ENCODE data around the gene TMX1. TPM values are rescaled to one million over a fixed set of nuclear protein-coding genes. Genes with fewer than 3 reads are reported as not detected.

TMX1 gene
- polyA plus RNA-seq, 4 donors: 35.7 to 63.9 (median 52.7) TPM

DNA sequence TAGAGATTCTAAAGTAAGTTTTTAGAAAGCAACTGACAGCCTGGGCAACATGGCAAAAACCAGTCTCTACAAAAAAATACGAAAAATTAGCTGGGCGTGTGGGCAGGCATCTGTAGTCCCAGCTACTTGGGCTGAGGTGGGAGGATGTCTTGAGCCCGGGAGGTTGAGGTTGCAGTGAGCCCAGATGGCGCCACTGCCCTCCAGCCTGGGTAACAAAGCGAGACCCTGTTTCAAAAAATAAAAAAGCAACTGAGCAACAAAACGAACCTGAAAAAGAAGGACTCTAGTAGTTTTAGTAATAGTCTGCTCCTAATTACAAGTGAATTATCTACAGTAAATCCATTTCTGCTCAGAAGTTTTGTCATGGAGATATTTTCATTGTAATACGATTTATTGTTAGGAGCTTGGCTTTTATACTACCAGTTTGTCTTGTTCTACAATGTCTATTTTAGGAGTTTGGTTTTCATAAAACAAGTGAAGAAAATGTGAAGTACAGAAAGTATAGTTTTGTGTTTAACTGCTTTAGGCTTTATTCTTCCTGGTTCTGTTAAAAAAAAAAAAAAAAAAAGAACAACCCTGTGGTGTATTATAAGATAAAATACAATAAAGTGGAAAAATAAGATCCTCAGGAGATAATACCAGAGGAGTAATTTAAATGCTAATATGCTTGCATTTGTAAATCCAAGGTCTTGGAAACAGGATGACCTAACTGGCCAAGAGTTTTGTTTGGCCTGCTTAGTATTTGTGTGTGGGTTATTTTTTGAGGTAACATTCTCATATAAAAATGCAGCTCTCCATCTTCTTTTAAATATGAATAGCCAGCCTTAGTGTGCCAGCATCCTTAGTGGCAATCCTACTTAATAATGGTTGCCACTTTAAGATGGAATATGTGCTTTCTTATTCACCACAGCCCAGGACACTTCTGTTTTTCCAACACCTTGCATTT is 2.8 kb downstream of the TMX1 start:
- no peak for DNase-seq (ENCODE audit: low read depth in 4 of 4, low spot score in 3 of 4)

DNA sequence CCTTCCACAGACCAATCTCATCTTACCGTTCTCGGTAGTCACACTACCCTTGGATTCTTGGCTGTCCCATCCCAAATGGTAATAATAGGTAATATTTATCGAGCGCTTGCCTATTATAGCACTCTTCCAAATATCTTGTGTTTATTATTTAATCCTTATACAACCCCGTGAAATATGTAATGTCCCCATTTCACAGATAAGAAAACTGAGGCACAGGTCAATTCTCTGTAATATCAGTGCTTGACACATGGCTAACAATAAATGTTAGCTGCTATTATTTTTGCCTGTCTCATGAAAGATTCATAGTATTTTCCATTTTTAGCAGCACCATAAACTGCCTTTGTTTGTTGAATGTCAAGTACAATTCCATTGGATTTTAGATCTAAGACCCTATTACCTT is 4.5 kb downstream of the TMX1 start:
- DNase-seq (ENCODE audit: low read depth in 4 of 4, low spot score in 3 of 4): no peak

DNA sequence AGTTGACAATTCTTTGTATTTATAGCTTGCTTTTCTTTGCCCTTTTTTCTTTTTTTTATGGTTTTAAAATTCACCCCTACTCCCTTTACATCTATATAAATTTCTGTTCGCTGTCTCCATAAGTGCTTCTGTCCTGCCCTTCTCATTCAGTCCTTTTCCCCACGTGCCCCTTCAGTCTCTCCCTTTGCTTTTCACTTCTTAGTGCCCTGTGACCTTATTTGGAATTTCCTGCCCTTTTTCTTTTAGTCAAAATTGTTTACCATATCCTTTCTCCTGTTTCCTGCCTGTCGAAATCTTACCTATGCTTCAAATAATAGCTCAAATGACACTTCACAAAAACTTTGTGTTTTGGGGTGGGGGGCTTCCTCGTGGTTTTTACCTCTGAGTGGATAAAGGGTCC is 6.0 kb downstream of the TMX1 start:
- DNase-seq (ENCODE audit: low read depth in 4 of 4, low spot score in 3 of 4): no peak

DNA sequence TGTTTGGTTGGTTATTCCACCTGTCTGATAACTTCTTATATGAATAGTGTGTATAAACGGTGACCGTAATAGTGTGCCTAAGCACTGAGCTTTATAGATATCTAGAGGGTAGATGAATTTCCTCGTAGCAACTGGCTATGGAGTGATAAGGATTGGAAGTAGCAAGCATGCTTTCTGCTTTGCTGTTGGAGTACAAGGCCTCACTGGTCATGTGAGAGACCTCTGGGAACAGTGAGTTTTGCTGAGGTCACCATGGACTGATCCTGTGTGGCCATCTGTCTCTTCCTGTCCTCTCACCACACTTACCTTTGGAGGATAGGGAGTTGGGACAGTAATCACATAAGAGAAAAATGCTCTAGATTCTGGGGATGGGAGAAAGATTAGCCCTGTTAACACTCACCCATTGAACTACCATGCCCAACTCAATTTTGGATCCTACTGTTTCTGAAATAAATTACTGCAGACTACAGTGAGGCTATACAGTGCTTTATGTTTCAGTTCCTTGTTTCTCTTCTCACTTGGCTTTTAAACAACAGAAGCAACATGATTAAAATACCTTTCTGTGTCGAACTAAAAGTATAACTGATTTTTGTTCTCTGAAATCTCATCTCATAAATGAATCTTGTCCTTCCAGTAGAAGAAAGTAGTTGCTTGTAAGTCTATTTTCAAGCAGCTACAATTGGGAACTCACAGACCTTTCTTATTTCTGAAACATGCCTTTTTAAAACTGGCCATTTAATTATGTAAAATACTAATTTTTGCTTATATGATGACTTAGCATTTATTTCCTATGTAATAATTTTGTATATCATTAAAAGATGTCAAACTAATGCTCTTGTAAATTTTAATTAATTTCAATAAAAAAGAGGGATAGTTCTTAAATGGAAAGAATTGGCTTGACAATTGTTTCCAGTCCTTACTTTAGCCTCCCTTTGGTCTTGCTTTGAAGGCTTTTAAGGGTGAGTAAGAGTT is 8.3 kb downstream of the TMX1 start:
- no peak for DNase-seq (ENCODE audit: low read depth in 4 of 4, low spot score in 3 of 4)

DNA sequence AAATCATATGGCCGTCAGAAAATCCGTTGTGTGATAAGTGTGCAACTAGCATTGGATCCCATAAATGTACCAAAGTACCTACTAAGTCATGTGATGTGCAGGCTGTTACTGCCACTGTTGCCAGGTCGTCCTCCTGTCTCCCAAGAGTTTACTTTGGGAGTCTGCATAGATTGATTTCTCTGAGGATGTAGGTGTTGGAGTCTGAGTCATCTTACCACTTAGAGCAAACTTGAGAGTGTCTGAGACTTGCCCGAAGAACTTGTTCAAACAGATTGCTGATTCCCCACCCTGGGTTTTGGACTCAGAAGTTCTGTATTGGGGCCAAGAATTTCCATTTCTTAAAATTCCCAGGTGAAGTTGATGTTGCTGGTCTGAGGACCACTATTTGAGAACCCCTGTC is 11.4 kb downstream of the TMX1 start:
- no peak for DNase-seq (ENCODE audit: low read depth in 4 of 4, low spot score in 3 of 4)

DNA sequence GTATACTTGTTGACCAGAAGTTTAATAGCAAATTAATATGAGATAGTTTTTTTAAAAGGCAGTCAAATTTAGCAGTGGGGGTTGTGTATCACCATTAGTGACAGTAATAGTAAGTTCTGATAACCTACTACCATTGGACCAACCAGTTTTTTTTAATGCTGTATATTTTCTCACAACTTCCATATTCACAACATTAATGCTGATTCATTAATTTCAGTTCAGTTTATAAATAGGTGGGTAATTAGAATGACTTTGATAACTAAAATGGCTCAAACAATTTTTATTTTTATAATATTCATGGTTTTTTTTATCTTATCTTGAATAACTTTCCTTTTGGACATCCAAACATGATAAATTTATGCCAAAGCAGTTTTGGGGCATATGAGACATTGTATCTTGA is 13.8 kb downstream of the TMX1 start:
- DNase-seq (ENCODE audit: low read depth in 4 of 4, low spot score in 3 of 4): no peak

DNA sequence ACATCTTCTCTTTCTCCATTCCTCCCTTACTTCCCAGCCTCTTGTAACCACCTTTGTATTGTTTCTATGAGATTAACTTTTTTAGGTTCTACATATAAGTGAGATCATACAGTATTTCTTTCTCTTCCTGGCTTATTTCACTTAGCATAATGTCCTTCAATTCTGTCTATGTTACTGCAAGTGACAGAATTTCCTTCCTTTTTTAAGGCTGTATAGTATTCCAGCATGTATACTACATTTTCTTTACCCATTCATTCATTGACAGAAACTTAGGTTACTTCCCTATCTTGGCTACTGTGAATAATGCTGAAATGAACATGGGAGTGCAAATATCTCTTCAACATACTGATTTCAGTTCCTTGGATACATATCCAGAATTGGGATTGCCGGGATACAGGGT is 18.2 kb downstream of the TMX1 start:
- DNase-seq (ENCODE audit: low read depth in 4 of 4, low spot score in 3 of 4): no peak

DNA sequence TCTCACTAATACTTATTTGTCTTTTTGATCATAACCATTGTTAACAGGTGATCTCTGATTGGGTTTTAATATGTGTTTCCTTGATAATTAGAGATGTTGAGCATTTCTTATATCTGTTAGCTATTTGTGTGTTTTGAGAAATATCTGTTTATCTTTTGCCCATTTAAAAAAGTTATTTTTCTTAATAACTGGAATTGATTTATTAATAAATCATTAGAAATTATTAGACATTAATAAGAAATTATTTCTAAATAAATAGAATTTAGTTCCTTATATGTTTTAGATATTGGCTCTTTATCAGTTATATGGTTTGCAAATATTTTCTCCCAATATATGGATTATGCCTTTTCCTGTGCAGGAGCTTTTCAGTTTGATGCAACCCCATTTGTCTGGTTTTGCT is 18.7 kb downstream of the TMX1 start:
- DNase-seq (ENCODE audit: low read depth in 4 of 4, low spot score in 3 of 4): no peak

DNA sequence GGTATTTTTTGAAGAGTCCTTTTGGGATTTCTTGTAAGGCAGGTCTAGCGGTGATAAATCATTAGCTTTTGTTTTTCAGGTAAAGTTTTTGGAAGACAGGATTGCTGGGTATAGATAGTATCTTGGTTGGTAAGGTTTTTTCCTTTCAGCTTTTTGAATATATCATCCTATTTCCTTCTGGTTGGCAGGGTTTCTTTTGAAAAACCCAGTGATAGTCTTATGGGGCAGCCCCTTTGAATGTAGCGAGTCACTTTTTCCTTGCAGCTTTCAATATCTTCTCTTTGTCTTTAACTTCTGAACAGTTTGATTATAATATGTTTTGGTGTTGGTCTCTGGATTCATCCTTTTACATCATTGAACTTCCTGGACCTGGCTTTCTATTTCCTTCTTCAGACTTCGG is 20.2 kb downstream of the TMX1 start:
- DNase-seq (ENCODE audit: low read depth in 4 of 4, low spot score in 3 of 4): no peak

DNA sequence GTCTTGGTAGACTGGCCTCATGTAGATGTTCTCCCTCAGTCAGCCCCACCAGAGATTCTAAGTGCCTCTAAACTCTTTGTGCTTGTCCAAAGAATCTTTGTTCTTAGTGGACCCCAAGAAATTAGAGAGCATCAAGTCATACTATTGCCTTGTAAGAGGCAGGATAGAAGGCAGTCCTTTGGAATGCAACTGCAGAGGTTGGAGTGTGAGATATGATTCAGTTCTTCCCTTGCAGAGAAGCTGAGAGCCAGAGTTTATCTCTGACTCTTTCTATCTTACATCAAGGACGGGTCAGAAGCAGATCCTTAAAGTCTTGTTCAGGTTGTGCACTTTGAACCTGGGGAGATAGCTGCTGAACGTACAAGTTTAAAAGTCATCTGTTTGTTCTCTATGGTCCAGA is 21.1 kb downstream of the TMX1 start:
- no peak for DNase-seq (ENCODE audit: low read depth in 4 of 4, low spot score in 3 of 4)

DNA sequence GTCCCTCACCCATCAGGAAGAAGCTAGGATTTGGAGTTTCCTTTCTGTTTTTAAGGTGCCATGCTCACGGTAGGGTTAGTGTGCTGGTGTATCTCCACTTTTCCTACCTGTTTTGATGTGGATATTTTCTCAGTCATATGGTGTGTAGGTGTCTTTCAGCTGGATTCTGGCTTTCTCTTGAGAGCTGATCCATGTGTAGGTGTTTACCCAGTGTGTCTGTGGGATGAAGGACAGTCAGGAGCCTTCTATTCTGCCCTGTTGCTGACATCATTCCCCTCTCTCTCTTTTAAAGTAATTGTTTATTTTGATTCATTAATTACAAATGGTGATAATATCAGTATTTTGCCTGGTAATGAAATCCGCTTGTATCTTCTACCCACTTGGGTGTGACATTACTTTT is 22.8 kb downstream of the TMX1 start:
- no peak for DNase-seq (ENCODE audit: low read depth in 4 of 4, low spot score in 3 of 4)

DNA sequence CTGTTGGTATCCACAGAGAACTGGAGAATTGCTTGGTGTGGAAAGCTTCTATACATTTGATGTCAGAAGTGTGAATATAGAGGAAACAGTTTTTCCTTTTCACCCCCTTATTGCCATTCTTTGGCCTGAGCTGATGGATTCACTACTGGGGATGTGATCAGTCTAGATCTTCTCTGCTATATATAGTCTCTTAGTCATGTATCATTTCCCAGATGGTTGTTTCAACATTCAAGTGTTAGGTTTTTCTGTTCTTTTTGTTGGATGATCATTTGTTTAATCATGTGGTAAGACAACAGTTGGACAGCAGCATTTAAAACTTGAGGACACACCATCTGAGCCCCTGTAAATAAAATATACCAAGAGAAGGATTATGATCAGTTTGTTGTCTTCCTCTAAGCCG is 29.6 kb downstream of the TMX1 start:
- DNase-seq (ENCODE audit: low read depth in 4 of 4, low spot score in 3 of 4): no peak

DNA sequence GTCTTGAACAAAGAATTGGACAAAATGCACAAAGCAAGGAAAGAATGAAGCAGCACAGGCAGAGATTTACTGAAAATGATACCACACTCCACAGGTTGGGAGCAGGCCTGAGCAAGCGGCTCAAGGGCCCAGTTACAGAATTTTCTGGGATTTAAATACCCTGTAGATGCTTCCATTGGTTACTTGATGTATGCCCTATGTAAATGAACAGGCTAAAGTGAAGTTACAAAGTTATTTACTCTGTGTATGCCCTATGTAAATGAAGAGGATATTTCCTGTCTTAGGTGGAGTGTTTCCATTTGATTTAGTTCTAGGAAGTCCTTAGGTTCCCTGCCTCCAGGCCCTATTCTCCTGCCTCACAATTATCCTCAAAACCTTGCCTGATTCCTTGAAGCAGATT is 36.6 kb downstream of the TMX1 start:
- DNase-seq (ENCODE audit: low read depth in 4 of 4, low spot score in 3 of 4): no peak

DNA sequence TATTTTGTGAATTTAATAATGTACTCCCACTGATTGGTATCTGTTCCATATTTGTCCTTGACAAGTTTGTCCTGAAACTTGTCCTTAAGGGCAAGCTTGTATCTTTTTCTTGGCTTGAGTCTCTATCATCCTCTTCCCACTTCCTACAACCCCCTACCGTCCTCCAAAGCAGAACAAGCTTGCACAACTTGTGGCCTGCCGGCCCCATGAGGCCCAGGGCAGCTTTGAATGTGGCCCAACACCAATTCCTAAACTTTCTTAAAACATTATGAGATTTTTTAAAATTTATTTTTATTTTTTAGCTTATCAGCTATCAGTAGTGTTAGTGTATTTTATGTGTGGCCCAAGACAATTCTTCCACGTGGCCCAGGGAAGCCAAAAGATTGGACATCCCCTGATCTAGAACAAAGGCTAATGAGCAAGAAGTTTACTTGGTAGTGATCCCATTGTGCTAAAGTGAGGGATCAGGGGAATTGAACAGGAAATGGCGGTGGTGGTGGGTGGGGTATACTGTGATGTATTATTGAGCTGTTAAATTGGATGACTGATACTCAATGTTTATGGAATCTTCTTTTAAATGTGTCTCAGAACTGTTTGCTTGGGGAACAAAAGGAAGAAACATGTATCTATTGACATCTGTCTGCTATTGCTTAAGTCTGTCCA is 37.8 kb downstream of the TMX1 start:
- DNase-seq (ENCODE audit: low read depth in 4 of 4, low spot score in 3 of 4): no peak

DNA sequence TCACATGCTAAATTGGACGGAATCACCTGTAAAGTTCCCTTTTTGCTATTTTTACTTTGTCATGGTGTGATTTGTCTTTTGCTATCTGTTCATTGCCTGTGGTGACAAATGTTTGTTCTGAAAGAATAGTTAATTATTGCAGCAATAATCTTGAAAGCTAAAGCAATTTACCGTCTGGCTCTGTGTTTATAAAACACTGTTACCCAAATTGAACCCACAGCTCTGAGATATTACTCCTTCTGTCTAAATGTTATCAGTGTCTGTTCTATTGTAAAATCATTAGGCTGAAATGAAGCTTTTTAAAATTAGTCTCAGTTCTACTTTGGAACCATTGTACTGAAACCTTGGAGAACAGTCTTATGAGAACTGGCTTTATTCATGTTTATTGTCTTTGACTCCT is 42.5 kb downstream of the TMX1 start:
- no peak for DNase-seq (ENCODE audit: low read depth in 4 of 4, low spot score in 3 of 4)

DNA sequence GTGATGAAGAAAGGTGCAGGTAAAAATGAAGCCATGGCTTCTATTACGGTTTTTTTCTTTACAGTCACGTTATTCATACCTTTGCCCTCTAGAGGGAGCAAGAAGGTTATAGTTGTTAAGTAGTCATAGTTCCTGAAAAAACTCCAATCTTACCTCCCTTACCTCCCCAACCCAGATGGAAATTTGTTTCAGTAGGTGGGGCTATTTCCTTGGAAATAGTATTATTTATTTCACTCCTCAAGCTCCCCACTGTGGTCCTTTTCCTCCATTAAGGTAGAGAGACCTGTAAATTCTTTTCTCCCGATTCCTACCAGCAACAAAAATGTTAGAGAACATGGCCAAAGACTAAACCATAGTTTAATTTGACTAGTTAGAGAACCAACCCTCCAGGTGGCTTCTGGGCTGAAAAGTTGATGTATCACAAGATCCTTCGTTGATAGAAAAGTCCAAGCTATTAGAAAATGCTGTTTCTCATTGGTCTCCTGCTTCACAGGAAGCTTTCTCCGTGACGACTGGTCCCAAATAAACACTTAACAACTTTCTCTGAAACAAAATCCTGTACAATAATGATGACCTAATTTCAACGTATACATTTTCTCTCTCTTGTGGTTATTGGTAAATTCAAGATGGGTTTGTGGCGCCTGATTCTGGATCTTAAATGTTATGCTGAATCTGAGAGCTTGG is 43.5 kb downstream of the TMX1 start:
- peak; percentile 62 to 73 (median 68) for DNase-seq (ENCODE audit: low read depth in 4 of 4, low spot score in 3 of 4)

DNA sequence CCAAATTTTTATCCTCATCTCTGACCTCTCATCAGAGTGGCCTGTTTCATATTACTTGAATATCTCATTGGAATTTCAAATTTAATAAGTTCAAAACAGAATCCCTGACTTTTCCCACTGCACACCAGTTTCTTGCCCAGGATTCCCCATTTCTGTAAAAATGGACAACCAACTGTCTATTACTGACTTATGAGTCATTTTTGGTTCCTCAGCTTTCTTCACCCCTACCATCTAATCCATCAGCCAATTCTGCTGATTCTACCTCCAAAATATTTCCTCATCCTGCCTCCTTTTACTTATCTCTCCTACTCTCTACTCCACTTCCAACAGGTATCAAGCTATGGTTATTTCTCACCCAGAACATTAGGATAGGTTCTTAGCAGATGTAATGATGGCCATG is 44.2 kb downstream of the TMX1 start:
- no peak for DNase-seq (ENCODE audit: low read depth in 4 of 4, low spot score in 3 of 4)

DNA sequence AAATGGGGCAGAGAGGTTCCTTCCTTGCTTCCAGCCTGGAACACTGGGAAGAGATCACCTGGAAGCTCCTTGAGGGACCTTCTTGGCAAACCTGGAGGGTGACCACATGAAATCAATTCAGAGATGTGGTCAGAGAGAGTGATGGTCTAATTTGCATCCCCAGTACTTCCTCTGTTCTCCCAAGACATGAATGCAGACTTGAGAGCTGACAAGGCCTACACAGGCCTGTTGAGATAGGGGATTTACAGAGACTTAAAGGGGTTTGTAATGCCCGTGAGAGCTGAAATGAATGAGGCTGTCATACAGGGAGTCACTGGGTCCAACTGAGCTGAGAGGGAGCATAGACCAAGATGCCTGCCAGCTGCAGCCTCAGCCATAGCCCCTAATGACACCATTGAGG is 45.1 kb downstream of the TMX1 start:
- DNase-seq (ENCODE audit: low read depth in 4 of 4, low spot score in 3 of 4): no peak

DNA sequence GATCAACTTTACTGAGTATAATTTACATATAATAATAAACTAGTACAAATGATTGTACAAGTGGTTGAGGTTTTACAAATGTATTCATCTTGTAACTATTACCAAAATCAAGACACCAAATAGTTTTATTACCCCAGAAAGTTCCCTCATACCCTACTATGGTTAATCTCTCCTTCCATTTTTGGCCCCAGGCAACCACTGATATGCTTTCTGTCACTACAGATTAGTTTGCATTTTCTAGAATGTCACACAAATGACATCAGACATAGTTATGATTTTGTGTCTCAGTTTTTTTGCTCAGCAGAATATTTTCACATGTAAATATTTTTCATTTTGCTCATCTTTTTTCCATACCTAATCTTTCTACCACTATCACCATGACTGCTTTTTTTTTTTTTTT is 49.1 kb downstream of the TMX1 start:
- no peak for DNase-seq (ENCODE audit: low read depth in 4 of 4, low spot score in 3 of 4)

DNA sequence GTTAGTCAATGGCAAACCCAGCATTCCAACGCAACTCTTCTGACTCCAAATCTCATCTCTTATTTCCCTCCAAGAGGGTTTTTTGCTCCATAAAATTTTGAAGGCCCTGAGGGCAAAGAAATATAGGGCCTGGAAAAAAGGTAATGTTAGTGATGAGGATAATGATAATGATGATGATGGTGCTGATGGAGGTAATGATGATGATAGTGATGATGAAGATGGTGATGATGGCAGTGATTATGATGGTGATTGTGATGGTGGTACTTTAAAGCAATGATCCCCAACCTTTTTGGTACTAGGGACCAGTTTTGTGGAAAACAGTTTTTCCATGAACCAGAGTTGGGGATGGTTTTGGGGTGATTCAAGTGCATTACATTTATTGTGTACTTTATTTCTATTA is 50.1 kb downstream of the TMX1 start:
- DNase-seq (ENCODE audit: low read depth in 4 of 4, low spot score in 3 of 4): no peak

DNA sequence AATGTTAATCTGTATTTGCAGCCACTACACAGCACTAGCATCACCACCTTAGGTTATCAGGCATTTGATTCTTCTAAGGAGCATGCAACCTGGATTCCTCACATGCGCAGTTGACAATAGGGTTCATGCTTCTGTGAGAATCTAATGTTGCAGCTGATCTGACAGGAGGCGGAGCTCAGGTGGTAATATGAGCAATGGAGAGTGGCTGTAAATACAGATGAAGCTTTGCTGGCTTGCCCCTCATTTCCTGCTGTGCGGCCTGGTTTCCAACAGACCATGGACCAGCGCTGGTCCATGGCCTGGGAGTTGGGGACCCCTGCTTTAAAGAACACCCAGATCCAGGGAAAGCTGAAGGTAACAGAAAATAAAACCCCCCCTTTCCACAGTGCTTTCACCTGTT is 51.0 kb downstream of the TMX1 start:
- no peak for DNase-seq (ENCODE audit: low read depth in 4 of 4, low spot score in 3 of 4)

All from left renal pelvis (tissue), 4 donors.